ENCODE results near the gene TPK1.

TPK1 gene

GRCh38 chr7:144414815-144415214 is 421.0 kb downstream of the TPK1 start:
- H3K36me3 ChIP-seq (ENCODE audit: control insufficient read depth, insufficient read depth, low read length), result no peaks in the 10 kb centered on the region
- no peaks in the 10 kb centered on the region for H3K27me3 ChIP-seq (ENCODE audit: control insufficient read depth, insufficient read depth, low read length)
- no peaks in the 10 kb centered on the region for H3K4me1 ChIP-seq (ENCODE audit: control insufficient read depth, insufficient read depth, low read length)
- no peak overlapping the region for H3K9ac ChIP-seq (ENCODE audit: low read depth, low read length)
- no peaks in the 10 kb centered on the region for H3K9me3 ChIP-seq (ENCODE audit: control insufficient read depth, insufficient read depth, low read length)
- H3K4me3 ChIP-seq (ENCODE audit: low read depth, low read length), result no peak overlapping the region

- no peaks in the 10 kb centered on the region for H3K4me1 ChIP-seq (ENCODE audit: control insufficient read depth, insufficient read depth, low read length)
- no peak overlapping the region for H3K9ac ChIP-seq (ENCODE audit: low read depth, low read length)
- no peaks in the 10 kb centered on the region for H3K36me3 ChIP-seq (ENCODE audit: control insufficient read depth, insufficient read depth, low read length)
- H3K4me3 ChIP-seq (ENCODE audit: low read depth, low read length), result no peak overlapping the region
- no peaks in the 10 kb centered on the region for H3K27me3 ChIP-seq (ENCODE audit: control insufficient read depth, insufficient read depth, low read length)
- no peaks in the 10 kb centered on the region for H3K9me3 ChIP-seq (ENCODE audit: control insufficient read depth, insufficient read depth, low read length)
Observed at GRCh38 chr7:144410441-144410840, 425.4 kb downstream of the TPK1 start.

- H3K27me3 ChIP-seq (ENCODE audit: control insufficient read depth, insufficient read depth, low read length), result no peaks in the 10 kb centered on the region
- H3K4me3 ChIP-seq (ENCODE audit: low read depth, low read length), result no peak overlapping the region
- no peaks in the 10 kb centered on the region for H3K36me3 ChIP-seq (ENCODE audit: control insufficient read depth, insufficient read depth, low read length)
- no peaks in the 10 kb centered on the region for H3K9me3 ChIP-seq (ENCODE audit: control insufficient read depth, insufficient read depth, low read length)
- H3K4me1 ChIP-seq (ENCODE audit: control insufficient read depth, insufficient read depth, low read length), result no peaks in the 10 kb centered on the region
- H3K9ac ChIP-seq (ENCODE audit: low read depth, low read length), result no peak overlapping the region
Observed at GRCh38 chr7:144408121-144408520, 427.7 kb downstream of the TPK1 start.

- Histone ChIP-seq H3K9me3 (ENCODE audit: control insufficient read depth, insufficient read depth, low read length) (no peaks in the 10 kb centered on the region), H3K9ac (ENCODE audit: low read depth, low read length) (peak overlapping the region; percentile 26), H3K27me3 (ENCODE audit: control insufficient read depth, insufficient read depth, low read length) (no peaks in the 10 kb centered on the region), H3K4me1 (ENCODE audit: control insufficient read depth, insufficient read depth, low read length) (no peaks in the 10 kb centered on the region), H3K36me3 (ENCODE audit: control insufficient read depth, insufficient read depth, low read length) (no peaks in the 10 kb centered on the region), H3K4me3 (ENCODE audit: low read depth, low read length) (no peak overlapping the region)
Observed at GRCh38 chr7:144407266-144407931, 428.5 kb downstream of the TPK1 start.

GRCh38 chr7:144404946-144405345 is 430.9 kb downstream of the TPK1 start:
- H3K9me3 ChIP-seq (ENCODE audit: control insufficient read depth, insufficient read depth, low read length), result no peaks in the 10 kb centered on the region
- H3K4me1 ChIP-seq (ENCODE audit: control insufficient read depth, insufficient read depth, low read length), result no peaks in the 10 kb centered on the region
- no peaks in the 10 kb centered on the region for H3K36me3 ChIP-seq (ENCODE audit: control insufficient read depth, insufficient read depth, low read length)
- H3K4me3 ChIP-seq (ENCODE audit: low read depth, low read length), result no peak overlapping the region
- H3K9ac ChIP-seq (ENCODE audit: low read depth, low read length), result no peak overlapping the region
- H3K27me3 ChIP-seq (ENCODE audit: control insufficient read depth, insufficient read depth, low read length), result no peaks in the 10 kb centered on the region

GRCh38 chr7:144403649-144404061 is 432.2 kb downstream of the TPK1 start, which contains the start of gene NOBOX:
Gene NOBOX, minus strand, starts transcription at chr7:144403693.
- no peak within 1 kb of the TSS for H3K9ac ChIP-seq (ENCODE audit: low read depth, low read length)
- H3K4me1 ChIP-seq (ENCODE audit: control insufficient read depth, insufficient read depth, low read length), result no peaks in the 10 kb centered on the region
- no peaks in the 10 kb centered on the region for H3K27me3 ChIP-seq (ENCODE audit: control insufficient read depth, insufficient read depth, low read length)
- H3K9me3 ChIP-seq (ENCODE audit: control insufficient read depth, insufficient read depth, low read length), result no peaks in the 10 kb centered on the region
- no peaks in the 10 kb centered on the region for H3K36me3 ChIP-seq (ENCODE audit: control insufficient read depth, insufficient read depth, low read length)
- H3K4me3 ChIP-seq (ENCODE audit: low read depth, low read length), result no peak within 1 kb of the TSS

- Histone ChIP-seq H3K4me3 (ENCODE audit: low read depth, low read length) (no peak overlapping the region), H3K36me3 (ENCODE audit: control insufficient read depth, insufficient read depth, low read length) (no peaks in the 10 kb centered on the region), H3K27me3 (ENCODE audit: control insufficient read depth, insufficient read depth, low read length) (no peaks in the 10 kb centered on the region)
Observed at GRCh38 chr7:144403102-144403501, 432.8 kb downstream of the TPK1 start.

More at GRCh38 chr7:144403102-144403501, 432.8 kb downstream of the TPK1 start:
- no peak overlapping the region for H3K9ac ChIP-seq (ENCODE audit: low read depth, low read length)
- no peaks in the 10 kb centered on the region for H3K4me1 ChIP-seq (ENCODE audit: control insufficient read depth, insufficient read depth, low read length)
- no peaks in the 10 kb centered on the region for H3K9me3 ChIP-seq (ENCODE audit: control insufficient read depth, insufficient read depth, low read length)

Measured in iPS-15b (cell line).